Esophagus muscularis mucosa (tissue), 4 donors: Measurements from ENCODE around the gene PAX9. TPM values are rescaled to one million over a fixed set of nuclear protein-coding genes. Genes with fewer than 3 reads are reported as not detected.

Experiments used
- DNase-seq: peaks from one replicate; pipeline ENCODE4 v3.0.0-alpha.2; 2017; ENCODE audit errors: extremely low spot score
- H3K27ac ChIP-seq, 4 donors: fragments of 200-600 bp; sonication (generic); replicated peaks in 1 of 4; 1 replicate in 3 of 4; 2 replicates in 1 of 4; pipeline ENCODE4 v1.5.1; 2016 to 2019; ENCODE audit warnings: mild to moderate bottlenecking in 1 of 4
- H3K27me3 ChIP-seq, 4 donors: fragments of 200-600 bp; sonication (generic); one replicate each; pipeline versions ENCODE4 v1.5.1 to v1.6.0; 2016 to 2019
- H3K36me3 ChIP-seq, 4 donors: fragments of 200-600 bp; sonication (generic); one replicate each; pipeline ENCODE4 v1.5.1; 2016 to 2019
- H3K4me1 ChIP-seq, 4 donors: fragments of 200-600 bp; sonication (generic); one replicate each; pipeline ENCODE4 v1.5.1; 2016 to 2019
- H3K4me3 ChIP-seq, 4 donors: fragments of 200-600 bp; sonication (generic); 1 replicate in 2 of 4; 2 replicates in 2 of 4; pipeline ENCODE4 v1.5.1; 2016 to 2019; ENCODE audit warnings: mild to moderate bottlenecking in 4 of 4, moderate library complexity in 1 of 4
- H3K9me3 ChIP-seq, 4 donors: fragments of 200-600 bp; sonication (generic); 1 replicate in 3 of 4; 2 replicates in 1 of 4; pipeline ENCODE4 v1.5.1; 2016 to 2019
- EP300 ChIP-seq: sonication (generic); formaldehyde crosslinking; IDR thresholded peaks from one replicate; pipeline ENCODE4 v1.6.1; 2017; ENCODE audit warnings: antibody characterized with exemption
- POLR2A ChIP-seq: fragments of 450-650 bp; IDR thresholded peaks from one replicate; pipeline ENCODE4 v1.6.1; 2017; ENCODE audit warnings: antibody characterized with exemption, moderate library complexity, mild to moderate bottlenecking, low read depth
- POLR2AphosphoS5 ChIP-seq, 2 donors: sonication (generic); formaldehyde crosslinking; IDR thresholded peaks; one replicate each; pipeline ENCODE4 v1.6.1; 2017; ENCODE audit warnings: antibody characterized with exemption in 2 of 2
- WGBS: methylation state at CpG from one replicate; pipeline ENCODE4 v1.1.5; 2018; 5-methylcytosine and 5-hydroxymethylcytosine counted together
- intact Hi-C: fragments of 100-400 bp; cut with DNase I; formaldehyde crosslinking; loops from one replicate; pipeline ENCODE4 v1.15.1; 2023
- total RNA-seq, 4 donors: library from RNA; depleted of rRNA; stranded (reverse); fragments of >200 nt; gene quantifications; one replicate each; pipeline versions ENCODE4 v1.1.0 to v1.2.1, GENCODE V29; 2016
- TF ChIP-seq, protein P1 (sequence below), 3 experiments: fragments of 200-600 bp in 2 of 3; fragments of 450-650 bp in 1 of 3; sonication (generic) in 2 of 3; IDR thresholded peaks; one replicate each; pipeline ENCODE4 v1.5.1; 2017 to 2019; ENCODE audit warnings: antibody characterized with exemption in 3 of 3, mild to moderate bottlenecking in 2 of 3, moderate library complexity in 1 of 3

Gene PAX9
- total RNA-seq, 4 donors from 2014 or later: 0.50 to 2.1 (median 0.77) TPM

- Histone ChIP-seq H3K4me3 (no peak overlapping the region), H3K4me1 (no peaks in the 10 kb centered on the region), H3K36me3 (no peaks in the 10 kb centered on the region), H3K27ac (no peak overlapping the region), H3K9me3 (no peaks in the 10 kb centered on the region), H3K27me3 (peaks cover 0 to 52% (median 8%) of the 10 kb centered on the region in 4 donors)
- no peak for DNase-seq
- no peak for TF ChIP-seq POLR2AphosphoS5 (IDR thresholded peaks at IDR 0.05)
- no peak for TF ChIP-seq POLR2A
- TF ChIP-seq, protein P1, sequence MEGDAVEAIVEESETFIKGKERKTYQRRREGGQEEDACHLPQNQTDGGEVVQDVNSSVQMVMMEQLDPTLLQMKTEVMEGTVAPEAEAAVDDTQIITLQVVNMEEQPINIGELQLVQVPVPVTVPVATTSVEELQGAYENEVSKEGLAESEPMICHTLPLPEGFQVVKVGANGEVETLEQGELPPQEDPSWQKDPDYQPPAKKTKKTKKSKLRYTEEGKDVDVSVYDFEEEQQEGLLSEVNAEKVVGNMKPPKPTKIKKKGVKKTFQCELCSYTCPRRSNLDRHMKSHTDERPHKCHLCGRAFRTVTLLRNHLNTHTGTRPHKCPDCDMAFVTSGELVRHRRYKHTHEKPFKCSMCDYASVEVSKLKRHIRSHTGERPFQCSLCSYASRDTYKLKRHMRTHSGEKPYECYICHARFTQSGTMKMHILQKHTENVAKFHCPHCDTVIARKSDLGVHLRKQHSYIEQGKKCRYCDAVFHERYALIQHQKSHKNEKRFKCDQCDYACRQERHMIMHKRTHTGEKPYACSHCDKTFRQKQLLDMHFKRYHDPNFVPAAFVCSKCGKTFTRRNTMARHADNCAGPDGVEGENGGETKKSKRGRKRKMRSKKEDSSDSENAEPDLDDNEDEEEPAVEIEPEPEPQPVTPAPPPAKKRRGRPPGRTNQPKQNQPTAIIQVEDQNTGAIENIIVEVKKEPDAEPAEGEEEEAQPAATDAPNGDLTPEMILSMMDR (IDR thresholded peaks at IDR 0.05): no peak
- TF ChIP-seq EP300: no peak
- WGBS: 78% methylated on average over 3 of the region's 3 CpGs
- intact Hi-C loops: no loop called here
Observed at GRCh38 chr14:36674659-36675058, 13.0 kb downstream of the PAX9 start.

DNA sequence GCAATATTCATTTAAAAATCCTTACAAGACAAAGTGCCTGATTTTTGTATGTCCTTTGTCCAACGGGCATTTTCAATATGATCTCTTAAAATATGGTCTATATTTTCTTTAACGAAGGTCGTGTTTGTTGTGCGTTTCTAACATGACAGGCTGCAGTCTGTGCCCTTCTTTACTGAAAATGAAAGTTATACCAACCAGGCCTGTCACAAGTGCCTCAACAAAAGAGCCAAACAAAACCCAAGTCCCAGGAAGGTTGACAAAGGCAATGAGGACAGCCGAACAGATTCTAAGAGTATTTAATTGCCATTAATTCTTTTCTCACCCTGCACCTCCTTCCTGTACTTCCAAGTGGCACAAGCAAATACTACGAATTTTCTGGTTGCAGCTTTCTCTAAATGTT, 13.9 kb downstream of the PAX9 start:
- 49% methylated on average over 6 of the region's 6 CpGs for WGBS
- no peak overlapping the region for H3K27ac ChIP-seq
- no peak for DNase-seq

GRCh38 chr14:36676236-36676635, 14.6 kb downstream of the PAX9 start:
- Histone ChIP-seq H3K27me3 (peaks cover 0 to 40% (median 5%) of the 10 kb centered on the region in 4 donors), H3K36me3 (no peaks in the 10 kb centered on the region), H3K4me1 (no peaks in the 10 kb centered on the region), H3K9me3 (no peaks in the 10 kb centered on the region), H3K27ac (no peak overlapping the region), H3K4me3 (no peak overlapping the region)
- intact Hi-C loops: no loop called here
- 16% methylated on average over 10 of the region's 10 CpGs for WGBS
- TF ChIP-seq POLR2A: no peak
- TF ChIP-seq, protein P1 (IDR thresholded peaks at IDR 0.05): no peak
- no peak for TF ChIP-seq POLR2AphosphoS5 (IDR thresholded peaks at IDR 0.05)
- TF ChIP-seq EP300: no peak
- no peak for DNase-seq

More for the DNA sequence above, 13.9 kb downstream of the PAX9 start:
- Histone ChIP-seq H3K27me3 (peaks cover 0 to 47% (median 5%) of the 10 kb centered on the region in 4 donors), H3K9me3 (no peaks in the 10 kb centered on the region), H3K4me1 (no peaks in the 10 kb centered on the region), H3K36me3 (no peaks in the 10 kb centered on the region), H3K4me3 (no peak overlapping the region)
- intact Hi-C loops: no loop called here
- no peak for TF ChIP-seq EP300
- no peak for TF ChIP-seq POLR2AphosphoS5 (IDR thresholded peaks at IDR 0.05)
- no peak for TF ChIP-seq POLR2A
- TF ChIP-seq, protein P1 (IDR thresholded peaks at IDR 0.05): no peak

DNA sequence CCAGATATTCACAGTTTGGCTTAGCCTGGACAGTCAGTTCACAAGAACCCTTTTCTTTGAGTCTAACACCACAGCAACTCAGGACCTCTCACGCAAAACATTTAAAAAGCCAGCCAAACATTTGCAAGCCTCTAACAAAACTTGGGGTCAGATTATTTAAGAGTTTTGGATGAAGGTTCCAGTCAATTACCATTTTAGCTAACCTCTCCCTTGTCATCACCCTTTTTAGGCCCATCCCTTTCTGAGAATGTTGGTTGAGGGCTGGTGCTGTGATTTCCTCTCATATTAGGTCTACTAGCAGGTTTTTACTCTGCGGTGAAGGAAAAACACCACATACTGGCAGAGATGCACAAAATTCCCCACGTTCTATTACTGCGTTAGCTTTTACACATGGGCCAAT, 20.7 kb downstream of the PAX9 start:
- WGBS: 97% methylated on average over 4 of the region's 4 CpGs
- no peaks in the 10 kb centered on the region for H3K4me1 ChIP-seq
- no peaks in the 10 kb centered on the region for H3K36me3 ChIP-seq
- DNase-seq: peak; percentile 55
- H3K27me3 ChIP-seq: no peaks in the 10 kb centered on the region
- no peak overlapping the region for H3K4me3 ChIP-seq
- TF ChIP-seq, protein P1 (IDR thresholded peaks at IDR 0.05): no peak
- no peak overlapping the region for H3K27ac ChIP-seq
- no peaks in the 10 kb centered on the region for H3K9me3 ChIP-seq
- intact Hi-C loops: no loop called here

DNA sequence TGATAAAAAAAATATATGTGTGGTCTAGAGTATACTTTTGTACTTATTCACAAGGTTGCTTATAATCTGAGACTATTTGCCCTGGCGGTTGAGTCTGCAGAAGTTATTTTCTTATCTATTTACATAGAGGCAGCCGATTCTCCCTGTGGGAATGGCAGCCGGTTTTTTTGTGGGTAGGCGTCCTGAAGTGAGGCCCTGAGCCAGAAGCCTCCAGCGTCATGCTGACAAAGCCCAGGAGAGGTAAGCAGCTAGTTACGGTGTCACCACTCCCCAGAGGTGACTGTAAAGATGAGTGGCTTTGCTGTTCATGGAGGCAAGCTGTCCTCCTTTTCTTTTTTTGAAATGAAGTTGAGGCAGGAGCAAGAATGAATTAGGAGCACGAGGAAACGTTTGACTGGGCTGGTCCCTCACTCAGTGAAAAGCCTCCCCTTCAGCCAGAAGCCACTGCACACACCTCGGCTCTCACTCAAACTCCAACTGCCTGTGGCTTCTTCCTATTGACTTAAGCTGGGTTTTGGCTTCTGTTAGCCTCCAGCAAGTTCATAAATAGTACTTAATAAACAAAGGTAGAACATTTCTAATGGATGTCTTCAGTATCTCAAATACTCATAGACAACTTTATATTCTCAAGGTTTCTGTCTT, 21.5 kb downstream of the PAX9 start:
- Histone ChIP-seq H3K4me1 (no peaks in the 10 kb centered on the region), H3K9me3 (no peaks in the 10 kb centered on the region), H3K27ac (no peak overlapping the region), H3K4me3 (no peak overlapping the region), H3K36me3 (no peaks in the 10 kb centered on the region), H3K27me3 (no peaks in the 10 kb centered on the region)
- intact Hi-C loops: no loop called here
- DNase-seq: peak; percentile 82
- no peak for TF ChIP-seq POLR2A
- TF ChIP-seq POLR2AphosphoS5 (IDR thresholded peaks at IDR 0.05): no peak
- no peak for TF ChIP-seq EP300
- TF ChIP-seq, protein P1 (IDR thresholded peaks at IDR 0.05): no peak
- 64% methylated on average over 9 of the region's 9 CpGs for WGBS
